IMR-90 (cell line): ENCODE measurements around the gene SLC2A3. TPM values are rescaled to one million over a fixed set of nuclear protein-coding genes. Genes with fewer than 3 reads are reported as not detected.

Experiments
- ATAC-seq: fragments of 200-7000 bp; cut with Tn5 transposase; 2 replicates; pipeline ENCODE4 v1.9.1; 2020; ENCODE audit warnings: low read depth, mild to moderate bottlenecking, moderate library complexity
- BruUV-seq: library from RNA; stranded (reverse); fragments of 400-500 nt; replicated peaks from 2 replicates; lab custom pipeline; 2021; lab: Mats Ljungman, UMichigan
- CTCF ChIA-PET: fragments of 300-600 bp; formaldehyde crosslinking; extraction: SDS; loops from one replicate; lab custom pipeline; 2021; ENCODE audit warnings: antibody characterized with exemption; lab: Yijun Ruan, JAX
- POLR2A ChIA-PET: fragments of 300-600 bp; sonication (Branson Sonifier 250); formaldehyde crosslinking; loops from one replicate; lab custom pipeline; 2022; ENCODE audit warnings: antibody characterized with exemption; ENCODE audit not compliant: unreplicated experiment; lab: Charles Lee
- DNase-seq: peaks from one replicate; pipeline ENCODE4 v3.0.0; 2013
- H2AFZ ChIP-seq: replicated peaks from 2 replicates; pipeline ENCODE3; 2013; ENCODE audit warnings: low read length, mild to moderate bottlenecking; ENCODE audit not compliant: poor library complexity
- H2AK5ac ChIP-seq: 2 replicates; pipeline ENCODE4 v1.6.1; 2013; ENCODE audit warnings: low read depth, low read length, inconsistent platforms
- H2AK9ac ChIP-seq: replicated peaks from 2 replicates; pipeline ENCODE3; 2013; ENCODE audit warnings: mild to moderate bottlenecking, low read depth, low read length, moderate library complexity; ENCODE audit not compliant: poor library complexity
- H2BK120ac ChIP-seq: 2 replicates; pipeline ENCODE4 v1.6.1; 2013; ENCODE audit warnings: low read depth, low read length, inconsistent platforms
- H2BK15ac ChIP-seq: 3 replicates; pipeline ENCODE4 v1.6.1; 2013; ENCODE audit warnings: low read depth, low read length, inconsistent platforms
- H2BK20ac ChIP-seq: 2 replicates; pipeline ENCODE4 v1.6.1; 2013; ENCODE audit warnings: low read depth, mild to moderate bottlenecking, inconsistent platforms, low read length, moderate library complexity
- H2BK5ac ChIP-seq: 2 replicates; pipeline ENCODE4 v1.6.1; 2013; ENCODE audit warnings: mild to moderate bottlenecking, low read depth, low read length, inconsistent platforms; ENCODE audit not compliant: poor library complexity, severe bottlenecking
- H3K14ac ChIP-seq: replicated peaks from 2 replicates; pipeline ENCODE4 v1.6.1; 2013; ENCODE audit warnings: low read depth, low read length, inconsistent platforms
- H3K18ac ChIP-seq: 2 replicates; pipeline ENCODE4 v1.6.1; 2013; ENCODE audit warnings: low read depth, low read length, control low read depth
- H3K23ac ChIP-seq: 2 replicates; pipeline ENCODE4 v1.6.1; 2013; ENCODE audit warnings: low read depth, low read length, inconsistent platforms
- H3K27ac ChIP-seq: 2 replicates; pipeline ENCODE4 v1.5.1; 2013; ENCODE audit warnings: mild to moderate bottlenecking, control low read depth, low read length; ENCODE audit not compliant: insufficient read depth
- H3K27me3 ChIP-seq: 2 replicates; pipeline ENCODE4 v1.6.1; 2013; ENCODE audit warnings: low read length; ENCODE audit not compliant: control insufficient read depth, insufficient read depth
- H3K36me3 ChIP-seq: 2 replicates; pipeline ENCODE4 v1.6.1; 2013; ENCODE audit warnings: low read length, mixed read lengths; ENCODE audit not compliant: control insufficient read depth, insufficient read depth
- H3K4ac ChIP-seq: 2 replicates; pipeline ENCODE4 v1.6.1; 2013; ENCODE audit warnings: low read depth, low read length, inconsistent platforms
- H3K4me1 ChIP-seq: 2 replicates; pipeline ENCODE4 v1.6.1; 2013; ENCODE audit warnings: low read length, mixed read lengths; ENCODE audit not compliant: control insufficient read depth, insufficient read depth
- H3K4me2 ChIP-seq: 2 replicates; pipeline ENCODE4 v1.6.1; 2013; ENCODE audit warnings: low read depth, mild to moderate bottlenecking, control low read depth, low read length, moderate library complexity
- H3K4me3 ChIP-seq: 2 replicates; pipeline ENCODE4 v1.5.1; 2013; ENCODE audit warnings: low read depth, mild to moderate bottlenecking, control low read depth, low read length, moderate library complexity; ENCODE audit not compliant: insufficient read depth
- H3K56ac ChIP-seq: 2 replicates; pipeline ENCODE4 v1.6.1; 2013; ENCODE audit warnings: low read length, inconsistent platforms; ENCODE audit not compliant: insufficient read depth; ENCODE audit errors: extremely low read depth
- H3K79me1 ChIP-seq, 2 experiments: 2 replicates each; pipeline ENCODE4 v1.6.1; 2013; ENCODE audit warnings: low read length in 2 of 2, inconsistent platforms in 1 of 2, low read depth in 1 of 2
- H3K9ac ChIP-seq: 2 replicates; pipeline ENCODE4 v1.6.1; 2013; ENCODE audit warnings: low read depth, low read length, control low read depth
- H3K9me1 ChIP-seq: 2 replicates; pipeline ENCODE4 v1.6.1; 2013; ENCODE audit warnings: low read length, inconsistent platforms; ENCODE audit not compliant: insufficient read depth
- H3K9me3 ChIP-seq: 2 replicates; pipeline ENCODE4 v1.6.1; 2013; ENCODE audit warnings: low read length; ENCODE audit not compliant: control insufficient read depth, insufficient read depth
- H4K20me1 ChIP-seq: 2 replicates; pipeline ENCODE4 v1.6.1; 2013; ENCODE audit warnings: low read length, inconsistent platforms; ENCODE audit not compliant: insufficient read depth
- H4K5ac ChIP-seq: 2 replicates; pipeline ENCODE4 v1.6.1; 2013; ENCODE audit warnings: mild to moderate bottlenecking, low read depth, low read length, control low read depth
- H4K8ac ChIP-seq, 2 experiments: 2 replicates each; pipeline ENCODE4 v1.6.1; 2013; ENCODE audit warnings: low read depth in 2 of 2, low read length in 2 of 2, control low read depth in 1 of 2, inconsistent platforms in 1 of 2
- H4K91ac ChIP-seq: 2 replicates; pipeline ENCODE4 v1.6.1; 2013; ENCODE audit warnings: low read depth, low read length, inconsistent platforms; ENCODE audit not compliant: insufficient read depth
- BHLHE40 ChIP-seq: fragments of 150-350 bp; IDR thresholded peaks from 2 replicates; pipeline ENCODE4 v1.6.1; 2016; ENCODE audit warnings: mild to moderate bottlenecking, low read depth, low read length
- CEBPB ChIP-seq: IDR thresholded peaks from 2 replicates; pipeline ENCODE4 v1.6.1; 2012; ENCODE audit warnings: low read depth, low read length, improper control_type of control experiment
- CHD1 ChIP-seq: IDR thresholded peaks from 2 replicates; pipeline ENCODE4 v1.6.1; 2012; ENCODE audit warnings: low read depth, low read length, improper control_type of control experiment
- FOS ChIP-seq: fragments of 150-350 bp; IDR thresholded peaks from 2 replicates; pipeline ENCODE4 v1.6.1; 2016; ENCODE audit warnings: low read depth, low read length
- MAFK ChIP-seq: IDR thresholded peaks from 2 replicates; pipeline ENCODE4 v1.6.1; 2012; ENCODE audit warnings: low read depth, low read length, improper control_type of control experiment
- MAZ ChIP-seq: IDR thresholded peaks from 2 replicates; pipeline ENCODE4 v1.6.1; 2012; ENCODE audit warnings: low read depth, mild to moderate bottlenecking, low read length, improper control_type of control experiment, moderate library complexity, borderline replicate concordance
- MXI1 ChIP-seq: IDR thresholded peaks from 2 replicates; pipeline ENCODE4 v1.6.1; 2012; ENCODE audit warnings: low read depth, mild to moderate bottlenecking, low read length, moderate library complexity, borderline replicate concordance
- NFE2L2 ChIP-seq: fragments of 150-350 bp; IDR thresholded peaks from 2 replicates; pipeline ENCODE4 v1.6.1; 2016; ENCODE audit warnings: low read depth, mild to moderate bottlenecking, low read length
- POLR2A ChIP-seq: IDR thresholded peaks from 2 replicates; pipeline ENCODE4 v1.6.1; 2012; ENCODE audit warnings: mild to moderate bottlenecking, low read depth, low read length
- RAD21 ChIP-seq: IDR thresholded peaks from 2 replicates; pipeline ENCODE4 v1.6.1; 2012; ENCODE audit warnings: low read length, improper control_type of control experiment
- RCOR1 ChIP-seq: IDR thresholded peaks from 2 replicates; pipeline ENCODE4 v1.6.1; 2012; ENCODE audit warnings: mild to moderate bottlenecking, low read length, improper control_type of control experiment; ENCODE audit not compliant: insufficient replicate concordance
- RFX5 ChIP-seq: IDR thresholded peaks from 2 replicates; pipeline ENCODE4 v1.8.0; 2012; ENCODE audit warnings: low read depth, mild to moderate bottlenecking, low read length, moderate library complexity
- SMC3 ChIP-seq: fragments of 150-350 bp; IDR thresholded peaks from 2 replicates; pipeline ENCODE4 v1.6.1; 2016; ENCODE audit warnings: low read depth, mild to moderate bottlenecking, antibody characterized with exemption, low read length, moderate library complexity
- USF2 ChIP-seq: fragments of 150-350 bp; IDR thresholded peaks from 2 replicates; pipeline ENCODE4 v1.6.1; 2017; ENCODE audit warnings: mild to moderate bottlenecking, antibody characterized with exemption, low read length, low read depth
- WGBS, 2 experiments: methylation state at CpG; one replicate each; pipeline versions ENCODE4 v1.1.5 to v1.1.7; 2013; ENCODE audit warnings: missing lambda C conversion rate in 2 of 2; ENCODE audit not compliant: insufficient read length in 1 of 2; ENCODE audit errors: extremely low coverage in 2 of 2; 5-methylcytosine and 5-hydroxymethylcytosine counted together
- dilution Hi-C: fragments of 300-500 bp; cut with HindIII; formaldehyde crosslinking; loops from one replicate; pipeline ENCODE4 v1.14.3; 2018; ENCODE audit warnings: low sequenced_read_pairs; ENCODE audit not compliant: unreplicated experiment
- in situ Hi-C: fragments of 300-500 bp; cut with MboI; formaldehyde crosslinking; loops from 3 replicates; pipeline ENCODE4 v1.14.3; 2019; ENCODE audit warnings: low sequenced_read_pairs, inconsistent platforms, mixed read lengths
- intact Hi-C: fragments of 100-400 bp; cut with micrococcal nuclease; formaldehyde crosslinking; loops from 2 replicates; pipeline ENCODE4 v1.10.0; 2022
- polyA plus RNA-seq, 3 experiments: library from polyadenylated mRNA; depleted of rRNA; stranded (reverse); fragments of >200 nt; gene quantifications; 2 replicates each; pipeline ENCODE4 v1.2.3, GENCODE V29; 2012; ENCODE audit warnings: low replicate concordance in 1 of 3
- total RNA-seq: library from RNA; depleted of rRNA; stranded (reverse); fragments of >200 nt; gene quantifications from 2 replicates; pipeline ENCODE4 v1.2.3, GENCODE V29; 2012
- TF ChIP-seq, protein P1 (sequence below): conservative IDR thresholded peaks from 2 replicates; pipeline ENCODE4 v1.5.1; 2012; ENCODE audit warnings: mild to moderate bottlenecking, low read depth, low read length, improper control_type of control experiment
- TF ChIP-seq, protein P2 (sequence below): fragments of 150-350 bp; IDR thresholded peaks from 2 replicates; pipeline ENCODE4 v1.6.1; 2016; ENCODE audit warnings: low read depth, mild to moderate bottlenecking, low read length, moderate library complexity, borderline replicate concordance

The SLC2A3 gene
- total and polyA plus RNA-seq, 2 of the 4 experiments (the other 2 are of a cell fraction): 46.1 to 54.8 TPM

DNA sequence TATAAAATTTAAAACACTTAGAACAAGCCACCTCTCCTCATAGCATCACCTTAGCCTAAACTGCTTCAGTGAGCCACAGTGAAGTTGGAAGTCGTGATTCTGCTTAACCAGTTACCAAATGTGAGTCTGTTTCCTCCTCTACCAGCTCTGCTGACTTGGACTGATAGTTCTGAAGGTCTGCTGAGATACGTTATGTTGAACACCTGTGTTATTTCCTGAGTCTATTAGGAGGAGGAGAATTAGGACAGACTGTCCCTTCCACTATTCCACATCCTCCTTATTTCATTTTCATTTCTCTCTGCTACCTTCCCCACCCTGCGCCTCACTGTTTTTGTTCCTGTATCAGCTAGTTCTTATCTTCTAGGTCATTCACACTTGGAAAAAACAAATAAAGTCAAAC lies 65.7 kb downstream of the SLC2A3 start:
- POLR2A ChIA-PET: no interaction called here
- in situ Hi-C loops: no loop called here

More for the DNA sequence above, 65.7 kb downstream of the SLC2A3 start:
- DNase-seq (no peak), ATAC-seq (no peak)
- no peak overlapping the region for H4K8ac ChIP-seq
- H3K23ac ChIP-seq: no peak overlapping the region
- H3K27ac ChIP-seq: no peak overlapping the region
- no peaks in the 10 kb centered on the region for H3K4me1 ChIP-seq
- no peak overlapping the region for H2AFZ ChIP-seq
- CTCF ChIA-PET: interaction anchor here (0.6 to 0.8 kb wide), 2 partner anchors 11 to 32 kb away, joined by 3 to 4 read pairs; no protein-coding TSS in a partner anchor
- H2AK5ac ChIP-seq: no peak overlapping the region
- no peaks in the 10 kb centered on the region for H3K9me3 ChIP-seq
- H2BK20ac ChIP-seq: no peak overlapping the region
- no peak overlapping the region for H2BK5ac ChIP-seq
- no peak overlapping the region for H3K4me2 ChIP-seq
- H3K18ac ChIP-seq: no peak overlapping the region
- no peak overlapping the region for H3K56ac ChIP-seq
- no TSS peak for BruUV-seq
- no peak overlapping the region for H2BK120ac ChIP-seq
- H4K20me1 ChIP-seq: no peaks in the 10 kb centered on the region
- dilution Hi-C loops (no loop called here), intact Hi-C loops (no loop called here)
- peaks cover 31% of the 10 kb centered on the region for H3K27me3 ChIP-seq
- no peaks in the 10 kb centered on the region for H3K79me1 ChIP-seq
- H2AK9ac ChIP-seq: no peak overlapping the region
- no peak overlapping the region for H3K14ac ChIP-seq
- no peak overlapping the region for H3K4ac ChIP-seq
- no peak overlapping the region for H3K9ac ChIP-seq
- no peak overlapping the region for H4K91ac ChIP-seq
- no peaks in the 10 kb centered on the region for H3K36me3 ChIP-seq
- WGBS, 2 experiments: no CpG with 5 or more reads among the region's 3 CpGs
- no peaks in the 10 kb centered on the region for H3K9me1 ChIP-seq
- no peak overlapping the region for H4K5ac ChIP-seq
- TF ChIP-seq CHD1 (no peak), MAZ (no peak), RAD21 (no peak), FOS (no peak), CEBPB (no peak), POLR2A (no peak), SMC3 (no peak), NFE2L2 (no peak), MAFK (no peak), MXI1 (no peak), USF2 (no peak), BHLHE40 (no peak), RFX5 (no peak), RCOR1 (no peak)
- TF ChIP-seq, protein P1, sequence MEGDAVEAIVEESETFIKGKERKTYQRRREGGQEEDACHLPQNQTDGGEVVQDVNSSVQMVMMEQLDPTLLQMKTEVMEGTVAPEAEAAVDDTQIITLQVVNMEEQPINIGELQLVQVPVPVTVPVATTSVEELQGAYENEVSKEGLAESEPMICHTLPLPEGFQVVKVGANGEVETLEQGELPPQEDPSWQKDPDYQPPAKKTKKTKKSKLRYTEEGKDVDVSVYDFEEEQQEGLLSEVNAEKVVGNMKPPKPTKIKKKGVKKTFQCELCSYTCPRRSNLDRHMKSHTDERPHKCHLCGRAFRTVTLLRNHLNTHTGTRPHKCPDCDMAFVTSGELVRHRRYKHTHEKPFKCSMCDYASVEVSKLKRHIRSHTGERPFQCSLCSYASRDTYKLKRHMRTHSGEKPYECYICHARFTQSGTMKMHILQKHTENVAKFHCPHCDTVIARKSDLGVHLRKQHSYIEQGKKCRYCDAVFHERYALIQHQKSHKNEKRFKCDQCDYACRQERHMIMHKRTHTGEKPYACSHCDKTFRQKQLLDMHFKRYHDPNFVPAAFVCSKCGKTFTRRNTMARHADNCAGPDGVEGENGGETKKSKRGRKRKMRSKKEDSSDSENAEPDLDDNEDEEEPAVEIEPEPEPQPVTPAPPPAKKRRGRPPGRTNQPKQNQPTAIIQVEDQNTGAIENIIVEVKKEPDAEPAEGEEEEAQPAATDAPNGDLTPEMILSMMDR: no peak
- TF ChIP-seq, protein P2, sequence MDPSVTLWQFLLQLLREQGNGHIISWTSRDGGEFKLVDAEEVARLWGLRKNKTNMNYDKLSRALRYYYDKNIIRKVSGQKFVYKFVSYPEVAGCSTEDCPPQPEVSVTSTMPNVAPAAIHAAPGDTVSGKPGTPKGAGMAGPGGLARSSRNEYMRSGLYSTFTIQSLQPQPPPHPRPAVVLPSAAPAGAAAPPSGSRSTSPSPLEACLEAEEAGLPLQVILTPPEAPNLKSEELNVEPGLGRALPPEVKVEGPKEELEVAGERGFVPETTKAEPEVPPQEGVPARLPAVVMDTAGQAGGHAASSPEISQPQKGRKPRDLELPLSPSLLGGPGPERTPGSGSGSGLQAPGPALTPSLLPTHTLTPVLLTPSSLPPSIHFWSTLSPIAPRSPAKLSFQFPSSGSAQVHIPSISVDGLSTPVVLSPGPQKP: no peak
- H3K4me3 ChIP-seq: no peak overlapping the region
- H2BK15ac ChIP-seq: no peak overlapping the region
